H1 (cell line): ENCODE data around the gene HS3ST1.

Experiments used
- BACH1 ChIP-seq: IDR thresholded peaks from 2 replicates; pipeline ENCODE4 v1.6.1; 2012; ENCODE audit warnings: low read length, improper control_type of control experiment
- EP300 ChIP-seq, 2 experiments: IDR thresholded peaks; 1 replicate in 1 of 2; 2 replicates in 1 of 2; pipeline ENCODE4 v1.6.1; 2011 to 2012; ENCODE audit warnings: low read depth in 2 of 2, low read length in 2 of 2, mild to moderate bottlenecking in 2 of 2, borderline replicate concordance in 1 of 2, inconsistent platforms in 1 of 2, moderate library complexity in 1 of 2
- MAX ChIP-seq: IDR thresholded peaks from 2 replicates; pipeline ENCODE4 v1.6.1; 2012; ENCODE audit warnings: inconsistent platforms

- TF ChIP-seq BACH1 (no peak), EP300 (IDR thresholded peaks at IDR 0.05; ENCODE audit: borderline replicate concordance in 1 of 2, low read depth in 2 of 2, low read length in 2 of 2) (no peak), MAX (no peak)
Observed at GRCh38 chr4:11429699-11430045, 978 bp upstream of the HS3ST1 start.
